Cardiac muscle cell (in vitro differentiated cells and primary cell): ENCODE results near the gene CDC42. TPM values are rescaled to one million over a fixed set of nuclear protein-coding genes. Genes with fewer than 3 reads are reported as not detected.
A peak's percentile ranks its signal among the peaks of the same experiment; 100 is the strongest.

ENCODE experiments used
- DNase-seq, 2 donors: peaks; one replicate each; pipeline versions ENCODE4 v3.0.0 to v3.0.0-alpha.2; 2010 to 2017; ENCODE audit warnings: low read depth in 1 of 2, low spot score in 1 of 2
- H3K27ac ChIP-seq: fragments of 200-600 bp; sonication (generic); 2 replicates; pipeline ENCODE4 v1.5.1; 2016
- H3K27me3 ChIP-seq: fragments of 200-600 bp; sonication (generic); 2 replicates; pipeline ENCODE4 v1.6.0; 2016; ENCODE audit warnings: control low read depth
- H3K36me3 ChIP-seq: fragments of 200-600 bp; sonication (generic); 2 replicates; pipeline ENCODE4 v1.5.1; 2016; ENCODE audit warnings: control low read depth
- H3K4me1 ChIP-seq: fragments of 200-600 bp; sonication (generic); 2 replicates; pipeline ENCODE4 v1.8.1; 2017; ENCODE audit warnings: low read depth, mild to moderate bottlenecking, mixed run types
- H3K4me3 ChIP-seq: fragments of 200-600 bp; sonication (generic); 2 replicates; pipeline ENCODE4 v1.5.1; 2016; ENCODE audit warnings: mild to moderate bottlenecking
- H3K9me3 ChIP-seq: fragments of 200-600 bp; sonication (generic); 2 replicates; pipeline ENCODE4 v1.5.1; 2017; ENCODE audit warnings: low read depth, mild to moderate bottlenecking, control low read depth
- polyA plus RNA-seq: library from polyadenylated mRNA; unstranded; fragments of >200 nt; fragmentation: Nextera tagmentation; extraction: Ambion mirVana; gene quantifications from 2 replicates; pipeline ENCODE4 v1.2.1, GENCODE V29; 2016
- total RNA-seq: library from RNA; depleted of rRNA; stranded (reverse); fragments of >200 nt; gene quantifications from 2 replicates; pipeline ENCODE4 v1.2.3, GENCODE V29; 2016
- TF ChIP-seq, protein P1 (sequence below): IDR thresholded peaks from 2 replicates; pipeline ENCODE4 v1.5.1; 2012; ENCODE audit warnings: low read depth, mild to moderate bottlenecking, low read length

The CDC42 gene
- total and polyA plus RNA-seq, 2 experiments from 2014 or later: 72.0 to 140 TPM

DNA sequence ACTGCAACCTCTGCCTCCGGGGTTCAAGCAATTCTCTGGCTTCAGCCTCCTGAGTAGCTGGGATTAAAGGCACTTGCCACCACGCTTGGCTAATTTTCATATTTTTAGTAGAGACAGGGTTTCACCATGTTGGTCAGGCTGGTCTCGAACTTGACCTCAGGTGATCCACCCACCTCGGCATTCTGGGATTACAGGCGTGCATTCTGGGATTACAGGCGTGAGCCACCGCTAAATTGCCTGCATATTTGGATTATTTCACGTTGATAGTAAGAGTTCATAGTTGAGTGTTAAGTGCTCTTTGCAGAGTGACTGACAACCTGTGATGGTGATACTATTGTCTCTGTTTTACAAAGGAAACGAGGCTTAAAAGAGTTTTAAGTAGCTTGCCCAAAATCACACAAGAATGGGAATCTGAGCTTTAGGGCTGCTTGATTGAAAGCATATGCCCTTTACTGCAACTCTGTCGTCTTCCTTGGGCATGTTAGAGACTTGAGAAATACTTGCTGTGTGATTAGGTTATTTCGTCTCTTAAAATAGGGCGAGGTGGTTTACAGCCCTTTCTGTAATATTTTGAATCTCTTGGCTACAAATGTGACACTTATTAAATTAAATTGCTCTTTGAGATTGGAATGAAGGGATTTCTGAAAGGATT is 12.4 kb downstream of the CDC42 start:
- Histone ChIP-seq H3K36me3 (no peaks in the 10 kb centered on the region), H3K9me3 (no peaks in the 10 kb centered on the region), H3K4me3 (no peak overlapping the region), H3K27me3 (no peaks in the 10 kb centered on the region), H3K4me1 (no peaks in the 10 kb centered on the region), H3K27ac (no peak overlapping the region)
- DNase-seq: no peak
- TF ChIP-seq, protein P1, sequence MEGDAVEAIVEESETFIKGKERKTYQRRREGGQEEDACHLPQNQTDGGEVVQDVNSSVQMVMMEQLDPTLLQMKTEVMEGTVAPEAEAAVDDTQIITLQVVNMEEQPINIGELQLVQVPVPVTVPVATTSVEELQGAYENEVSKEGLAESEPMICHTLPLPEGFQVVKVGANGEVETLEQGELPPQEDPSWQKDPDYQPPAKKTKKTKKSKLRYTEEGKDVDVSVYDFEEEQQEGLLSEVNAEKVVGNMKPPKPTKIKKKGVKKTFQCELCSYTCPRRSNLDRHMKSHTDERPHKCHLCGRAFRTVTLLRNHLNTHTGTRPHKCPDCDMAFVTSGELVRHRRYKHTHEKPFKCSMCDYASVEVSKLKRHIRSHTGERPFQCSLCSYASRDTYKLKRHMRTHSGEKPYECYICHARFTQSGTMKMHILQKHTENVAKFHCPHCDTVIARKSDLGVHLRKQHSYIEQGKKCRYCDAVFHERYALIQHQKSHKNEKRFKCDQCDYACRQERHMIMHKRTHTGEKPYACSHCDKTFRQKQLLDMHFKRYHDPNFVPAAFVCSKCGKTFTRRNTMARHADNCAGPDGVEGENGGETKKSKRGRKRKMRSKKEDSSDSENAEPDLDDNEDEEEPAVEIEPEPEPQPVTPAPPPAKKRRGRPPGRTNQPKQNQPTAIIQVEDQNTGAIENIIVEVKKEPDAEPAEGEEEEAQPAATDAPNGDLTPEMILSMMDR: no peak

DNA sequence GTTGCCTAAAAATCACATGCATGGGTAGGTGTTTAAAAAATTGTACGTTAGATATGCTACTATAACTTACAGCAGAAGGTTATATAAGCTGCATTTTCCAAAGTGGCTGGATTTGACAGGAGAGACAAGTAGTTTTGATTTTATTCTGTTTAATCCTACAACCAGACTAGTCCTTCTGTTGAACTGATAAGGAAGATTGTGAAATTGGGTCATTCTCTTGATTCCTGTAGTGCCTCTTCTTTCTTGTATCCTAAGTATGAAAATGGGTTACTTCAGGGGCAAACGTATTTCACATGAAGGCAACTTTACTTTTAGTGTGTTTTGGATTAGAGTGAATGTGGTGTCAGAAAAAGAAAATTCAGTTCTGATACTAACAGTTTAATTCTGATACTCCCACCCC is 19.0 kb downstream of the CDC42 start:
- Histone ChIP-seq H3K4me3 (no peak overlapping the region), H3K27ac (no peak overlapping the region), H3K4me1 (peaks cover 16% of the 10 kb centered on the region), H3K27me3 (no peaks in the 10 kb centered on the region), H3K9me3 (no peaks in the 10 kb centered on the region), H3K36me3 (peaks cover 3% of the 10 kb centered on the region)
- TF ChIP-seq, protein P1: no peak
- DNase-seq: peak in 1 of 2 donors; percentile 34

DNA sequence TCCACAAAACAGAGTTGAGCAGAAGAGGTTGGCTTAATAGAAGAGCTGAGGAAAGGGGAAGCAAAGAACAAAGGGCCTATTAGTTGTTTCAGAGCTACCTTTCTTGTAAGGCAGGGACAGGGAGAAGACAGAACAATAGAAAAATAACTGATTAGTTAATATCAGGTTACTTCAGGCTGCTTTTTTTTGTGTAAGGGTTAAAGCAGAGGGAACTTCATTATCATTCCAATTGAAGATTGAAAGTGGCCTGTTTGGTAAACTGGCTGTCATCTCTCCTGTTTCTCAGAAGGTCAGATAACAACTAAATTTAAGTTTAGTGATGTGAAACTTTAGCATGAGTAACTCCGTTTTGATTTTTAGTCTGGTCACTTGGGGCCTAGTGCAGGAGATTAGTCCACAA is 22.3 kb downstream of the CDC42 start:
- DNase-seq: no peak
- peaks cover 16% of the 10 kb centered on the region for H3K4me1 ChIP-seq
- peak overlapping the region; percentile 69 for H3K27ac ChIP-seq
- H3K9me3 ChIP-seq: no peaks in the 10 kb centered on the region
- no peak overlapping the region for H3K4me3 ChIP-seq
- no peaks in the 10 kb centered on the region for H3K27me3 ChIP-seq
- peaks cover 8% of the 10 kb centered on the region for H3K36me3 ChIP-seq
- TF ChIP-seq, protein P1: no peak

DNA sequence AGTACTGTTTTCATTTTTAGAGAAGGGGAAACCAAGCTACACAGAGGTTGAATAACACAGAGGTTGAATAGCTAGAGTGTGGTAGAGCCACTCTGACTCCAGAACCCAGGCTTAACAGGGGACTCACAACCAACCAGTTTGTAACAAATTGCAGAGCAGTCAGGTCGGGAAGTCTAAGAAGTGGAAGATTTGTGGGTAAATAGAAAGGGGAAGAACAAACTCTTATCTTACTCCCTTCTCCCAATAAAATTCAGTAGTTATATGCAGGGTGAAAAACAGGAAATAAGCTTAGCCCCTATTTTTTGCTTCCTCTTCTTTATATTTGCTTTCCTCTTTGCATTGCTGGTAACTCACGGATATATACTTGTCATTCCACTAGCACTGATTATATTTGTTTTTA is 23.2 kb downstream of the CDC42 start:
- TF ChIP-seq, protein P1: no peak
- Histone ChIP-seq H3K9me3 (no peaks in the 10 kb centered on the region), H3K4me1 (peaks cover 16% of the 10 kb centered on the region), H3K27me3 (no peaks in the 10 kb centered on the region), H3K27ac (peak overlapping the region; percentile 69), H3K36me3 (peaks cover 12% of the 10 kb centered on the region), H3K4me3 (no peak overlapping the region)
- peak in 1 of 2 donors; percentile 9 for DNase-seq

DNA sequence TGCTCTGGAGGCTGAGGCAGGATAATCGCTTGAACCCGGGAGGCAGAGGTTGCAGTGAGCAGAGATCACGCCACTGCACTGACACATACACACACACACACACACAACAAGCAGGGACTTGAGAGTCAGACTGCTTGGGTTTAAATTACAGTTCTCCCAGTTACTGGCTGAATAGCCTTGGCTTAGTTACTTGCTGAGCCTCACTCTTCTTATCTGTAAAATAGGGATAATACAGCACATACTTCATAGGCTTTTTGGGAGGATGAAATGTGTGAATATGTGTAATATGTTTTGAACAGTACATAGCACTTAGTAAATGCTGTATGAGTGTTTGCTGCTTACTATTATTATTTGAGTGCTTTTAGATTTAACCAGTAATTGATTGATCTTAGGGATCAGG is 23.8 kb downstream of the CDC42 start:
- H3K27ac ChIP-seq: no peak overlapping the region

More for the DNA sequence above, 23.8 kb downstream of the CDC42 start:
- H3K4me1 ChIP-seq: peaks cover 16% of the 10 kb centered on the region
- H3K27me3 ChIP-seq: no peaks in the 10 kb centered on the region
- no peak overlapping the region for H3K4me3 ChIP-seq
- no peak for DNase-seq
- no peaks in the 10 kb centered on the region for H3K9me3 ChIP-seq
- peaks cover 15% of the 10 kb centered on the region for H3K36me3 ChIP-seq
- TF ChIP-seq, protein P1: no peak
